Measurements from ENCODE around the gene POLR2L.

The POLR2L gene

DNA sequence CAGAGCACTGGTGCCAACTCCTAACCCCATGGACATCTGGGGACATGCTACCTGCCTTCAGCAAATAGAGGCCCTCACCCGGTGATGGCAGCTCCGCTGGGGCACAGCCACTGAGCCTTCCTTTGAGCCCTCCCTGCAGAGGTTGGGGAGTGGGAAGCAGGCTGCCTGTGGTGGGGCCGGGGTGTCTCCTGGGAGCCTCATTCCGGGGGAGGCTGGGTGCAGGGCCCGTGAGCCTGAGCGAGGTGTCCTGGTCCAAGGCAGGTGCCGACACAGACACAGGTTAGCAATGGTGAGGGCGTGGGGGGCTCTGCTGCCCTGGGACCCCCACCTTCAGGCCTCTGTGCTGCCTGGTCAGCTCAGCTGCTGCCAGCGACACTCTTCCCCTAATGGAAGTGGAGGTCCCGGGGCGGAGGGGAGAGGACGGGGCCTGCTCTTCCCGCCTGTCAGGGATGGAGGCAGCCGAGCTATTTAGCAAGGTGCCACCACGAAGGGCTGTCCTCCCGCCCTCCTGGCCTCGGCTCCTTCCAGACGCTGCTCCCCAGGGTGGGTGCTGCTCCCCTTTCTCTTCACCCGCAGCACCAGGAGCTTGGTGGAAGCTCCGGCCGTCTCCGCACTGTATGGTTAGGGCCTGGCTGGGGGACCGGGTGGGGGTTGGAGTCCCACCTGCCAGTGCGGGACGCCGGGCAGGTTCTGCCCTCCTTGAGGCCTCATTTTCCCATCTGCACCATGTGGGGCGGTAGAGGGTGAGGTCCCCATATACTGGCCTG, 11.5 kb upstream of the POLR2L start:
- DNase-seq: no peak

DNA sequence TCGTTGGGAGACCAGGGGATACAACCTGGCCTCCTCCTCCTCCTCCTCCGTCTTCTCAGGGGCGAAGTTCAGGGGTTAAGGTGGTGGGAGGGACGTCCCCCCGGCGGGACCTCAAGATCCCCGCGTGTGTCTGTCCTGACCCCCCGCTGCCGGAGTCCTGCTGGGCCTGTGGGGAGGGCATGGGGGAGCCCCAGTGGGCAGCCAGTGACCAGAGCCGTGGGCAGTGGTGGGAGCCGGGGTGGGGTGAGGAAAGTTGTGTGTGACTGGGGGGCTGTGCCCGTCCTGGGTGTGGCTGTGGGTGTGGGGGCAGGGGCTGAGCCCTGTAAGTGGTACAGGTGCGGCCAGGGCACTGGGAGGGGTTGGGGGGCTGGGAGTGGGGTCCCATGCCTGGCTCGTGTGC, 10.4 kb upstream of the POLR2L start:
- no peak for DNase-seq

DNA sequence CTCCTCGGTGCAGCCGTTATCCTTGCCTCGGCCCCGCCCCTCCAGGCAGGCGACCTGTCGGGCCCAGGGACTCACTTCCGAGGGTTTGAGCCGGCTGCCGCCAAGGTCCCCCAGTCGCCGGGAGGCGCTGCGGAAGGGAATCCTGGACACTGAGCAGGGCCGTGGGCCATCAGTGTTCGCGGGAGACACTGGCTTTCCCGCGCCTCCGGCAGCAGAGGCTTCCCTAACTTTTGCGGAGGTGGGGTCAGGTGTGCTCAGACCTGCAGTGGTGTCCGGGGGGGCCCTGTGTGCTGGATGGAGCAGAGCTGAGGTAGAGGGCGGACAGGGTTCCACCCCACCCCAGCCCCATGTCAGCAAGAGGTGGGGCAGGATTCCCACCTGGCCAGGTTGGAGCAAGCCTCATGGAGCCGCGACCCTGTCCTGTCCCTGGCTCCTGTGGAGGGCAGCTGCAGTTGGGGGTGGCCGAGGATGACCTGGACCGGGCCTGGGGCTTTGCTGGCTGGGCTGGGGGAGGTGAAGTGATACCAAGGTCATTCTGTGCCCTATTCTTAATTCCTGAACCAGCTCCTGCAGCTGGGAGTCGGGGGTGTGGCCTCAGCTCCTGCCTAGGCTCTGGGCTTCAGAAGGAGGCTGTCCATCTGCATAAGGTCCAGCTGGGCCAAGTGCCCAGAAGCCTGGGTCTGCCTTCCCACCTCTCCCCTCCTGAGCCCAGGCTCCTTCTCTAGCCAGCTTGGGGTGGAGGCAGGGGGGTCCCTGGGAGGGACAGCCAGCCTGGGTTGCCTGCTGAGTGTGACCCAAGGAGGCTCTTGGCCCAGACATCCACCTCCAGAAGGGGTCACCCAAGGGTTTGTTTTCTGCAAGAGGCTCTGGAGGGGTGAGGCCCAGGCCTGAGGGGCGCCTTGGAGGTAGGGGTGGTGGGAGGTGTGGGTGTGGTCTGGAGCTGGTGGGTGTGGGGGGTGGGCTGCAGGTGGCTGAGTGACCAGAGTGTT, 8.7 kb upstream of the POLR2L start:
- DNase-seq: no peak

DNA sequence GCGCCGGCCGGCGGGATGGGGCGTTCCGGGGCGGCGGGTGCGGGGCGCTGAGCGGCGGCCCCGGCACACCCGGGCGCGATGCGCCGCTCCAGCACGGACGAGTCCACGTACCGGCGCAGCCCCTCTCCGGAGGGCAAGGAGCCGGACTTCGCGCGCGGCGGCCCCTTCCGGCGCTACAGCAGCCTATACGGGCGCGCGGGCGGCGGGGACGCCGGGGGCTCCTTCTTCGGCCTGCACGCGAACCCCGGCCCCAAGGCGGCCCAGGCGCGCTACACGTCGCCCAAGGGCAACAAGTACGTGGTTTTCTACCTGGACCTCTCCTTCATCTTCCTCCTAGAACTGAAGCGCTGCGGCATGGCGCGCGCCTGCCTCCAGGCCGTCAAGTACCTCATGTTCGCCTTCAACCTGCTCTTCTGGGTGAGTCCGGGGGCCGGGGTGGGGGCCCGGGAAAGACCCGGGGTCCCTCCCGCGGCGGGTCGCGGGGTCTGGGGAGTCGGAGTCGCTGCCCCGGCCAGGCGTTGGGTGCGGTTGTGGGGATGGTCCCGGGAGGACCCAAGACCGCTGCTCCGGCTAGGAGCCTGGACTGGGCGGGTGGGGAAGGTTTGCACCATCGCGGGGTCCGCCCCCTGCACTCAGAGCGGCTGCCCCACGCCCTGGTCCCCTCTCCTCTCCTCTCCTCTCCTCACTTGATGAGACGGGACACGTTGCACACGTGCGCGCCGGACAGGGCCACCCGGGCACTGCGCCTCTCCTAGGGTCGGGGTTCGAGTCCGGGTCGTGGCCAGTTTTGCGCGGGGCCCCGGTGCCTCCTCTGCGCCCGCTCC, 7.8 kb upstream of the POLR2L start:
- no peak for DNase-seq

DNA sequence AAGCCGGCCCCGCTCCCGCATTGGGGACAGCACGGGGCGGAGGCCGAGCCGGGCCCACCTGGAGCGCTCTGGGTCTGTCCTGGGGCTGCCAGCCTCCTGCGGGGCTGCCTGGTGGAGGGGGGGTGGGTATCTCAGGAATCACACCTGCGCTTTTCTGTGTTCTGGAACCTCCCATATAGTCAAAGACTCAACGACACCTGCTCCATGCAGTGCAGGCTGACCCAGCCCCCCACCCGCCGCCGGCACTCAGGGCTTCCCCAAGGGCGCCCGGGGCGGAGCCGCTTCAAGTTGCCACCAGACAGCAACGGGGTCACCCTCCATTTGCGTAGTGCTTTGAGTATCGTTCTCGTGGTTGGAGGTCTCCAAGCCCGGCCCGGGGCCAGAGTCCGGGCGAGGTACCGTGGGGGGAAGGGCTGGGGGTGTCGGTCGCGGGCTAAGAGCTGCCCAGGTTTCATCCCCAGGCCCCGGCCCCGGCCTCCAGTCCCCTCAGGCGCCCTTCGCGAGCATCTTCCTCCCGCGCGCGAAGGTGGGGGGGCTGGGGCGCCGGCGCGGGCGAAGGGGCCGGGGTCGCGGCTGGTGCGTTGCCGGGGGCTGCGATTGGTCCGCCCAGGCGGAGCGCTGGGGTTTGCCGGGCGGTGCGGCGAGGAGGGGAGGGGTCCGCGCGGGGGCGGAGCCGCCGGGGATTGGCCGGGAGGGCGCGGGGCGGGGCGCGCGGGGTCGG, 6.9 kb upstream of the POLR2L start:
- DNase-seq: peak; percentile 80

DNA sequence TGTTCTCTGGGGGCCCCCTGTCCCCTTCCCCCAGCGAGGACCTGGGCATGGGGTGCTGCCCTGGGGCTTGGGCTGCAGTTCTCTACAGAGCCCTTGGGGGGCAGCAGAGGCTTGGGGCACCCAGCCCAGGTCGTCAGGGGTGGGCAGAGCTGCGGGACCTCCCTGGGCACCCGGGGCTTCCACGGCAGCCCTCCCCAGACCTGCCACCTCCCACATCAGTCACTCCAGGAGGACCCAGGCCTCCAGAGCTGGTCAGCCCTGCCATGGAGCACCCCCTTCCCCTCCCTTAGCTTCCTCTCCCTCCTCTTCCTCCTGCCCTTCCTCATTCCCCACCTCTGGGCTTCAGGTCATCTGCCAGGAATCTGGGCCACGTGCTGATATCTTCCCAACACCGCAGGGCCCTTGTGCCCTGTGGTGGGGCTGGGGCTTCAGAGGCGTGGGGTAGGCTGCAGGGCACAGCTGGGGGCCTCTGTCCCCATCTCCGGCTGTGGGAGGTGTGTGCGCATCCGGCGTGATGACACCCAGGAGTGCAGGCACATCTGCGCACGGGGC, 6.1 kb upstream of the POLR2L start:
- peak; percentile 88 for DNase-seq

DNA sequence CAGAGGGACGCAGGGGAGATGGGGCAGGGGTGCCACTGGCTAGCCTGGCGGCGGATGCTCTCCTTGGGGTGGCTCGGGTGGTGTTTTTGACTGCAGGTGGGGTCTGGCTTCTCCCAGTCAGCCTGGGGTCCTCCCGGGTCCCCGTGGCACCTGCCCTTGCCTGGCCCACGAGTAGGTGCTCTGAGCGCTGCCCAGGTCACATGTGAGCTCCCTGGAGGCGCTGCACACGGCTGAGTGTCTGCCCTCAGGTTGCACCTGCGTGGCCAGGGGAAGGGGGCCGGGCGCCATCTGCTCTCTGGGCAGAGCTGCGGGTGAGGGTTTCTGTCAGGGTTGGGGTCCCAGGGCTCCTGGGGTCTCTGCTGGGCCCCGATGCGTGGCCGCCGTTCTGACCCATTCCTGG, 5.5 kb upstream of the POLR2L start:
- DNase-seq: no peak

DNA sequence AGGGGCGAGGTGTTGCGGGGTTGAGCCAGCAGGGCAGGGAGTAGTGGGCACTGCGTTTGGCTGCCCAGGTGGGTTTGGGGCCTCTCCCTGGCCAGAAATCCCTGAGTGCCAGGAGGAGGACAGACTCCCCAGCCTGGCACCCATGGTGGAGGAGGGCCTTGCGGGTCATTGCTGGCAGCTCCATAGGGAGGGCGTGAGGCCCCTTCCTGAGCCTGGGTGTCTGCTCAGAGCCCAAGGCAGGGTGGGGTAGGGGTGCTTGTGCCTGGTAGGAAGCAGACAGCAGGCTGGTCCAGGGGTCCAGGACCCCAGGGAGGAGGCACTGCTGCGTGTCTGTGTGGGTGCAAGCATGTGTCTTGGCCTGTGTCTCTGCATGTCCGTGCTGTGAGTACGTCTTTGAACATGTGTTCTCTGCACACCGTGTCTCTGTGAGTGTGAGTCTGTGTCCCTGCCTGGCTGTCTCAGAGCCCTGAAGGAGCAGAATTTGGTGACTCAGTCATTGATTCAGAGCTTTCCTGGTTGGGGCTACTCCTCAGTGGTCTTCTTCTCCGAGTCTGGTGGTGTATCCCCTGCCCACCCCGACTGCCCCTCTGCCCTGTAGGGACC, 4.3 kb upstream of the POLR2L start:
- no peak for DNase-seq

DNA sequence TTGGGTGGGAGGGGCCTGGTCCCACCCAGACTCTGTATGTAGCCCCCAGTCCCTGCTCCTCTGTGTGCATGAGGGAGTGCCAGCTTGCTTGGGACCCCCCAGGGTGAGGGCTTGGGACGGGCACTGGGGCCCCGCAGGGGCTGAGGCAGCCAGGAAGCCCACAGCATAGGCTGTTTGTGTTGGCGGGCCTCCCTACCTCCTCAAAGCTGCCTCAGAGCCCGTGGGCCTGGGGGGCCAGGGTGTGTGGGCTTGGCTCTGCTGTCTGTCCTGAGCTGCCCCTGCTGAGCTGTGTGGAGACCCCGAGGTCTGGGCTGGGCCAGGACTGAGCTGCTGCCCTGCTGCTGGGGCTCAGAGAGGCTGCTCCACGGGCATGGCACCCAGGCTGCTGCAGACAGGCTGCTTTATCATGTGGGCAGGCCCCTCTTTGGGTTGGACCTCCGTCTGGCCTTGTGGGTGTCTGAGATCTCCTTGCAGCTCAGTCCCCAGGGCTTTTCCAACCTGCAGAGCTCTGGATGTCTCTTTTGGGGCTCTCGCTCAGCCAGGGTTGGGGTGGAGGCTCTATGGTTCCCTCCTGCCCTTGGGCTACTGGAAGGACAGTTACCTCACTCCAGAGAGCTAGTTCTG, 3.7 kb upstream of the POLR2L start:
- DNase-seq: no peak

DNA sequence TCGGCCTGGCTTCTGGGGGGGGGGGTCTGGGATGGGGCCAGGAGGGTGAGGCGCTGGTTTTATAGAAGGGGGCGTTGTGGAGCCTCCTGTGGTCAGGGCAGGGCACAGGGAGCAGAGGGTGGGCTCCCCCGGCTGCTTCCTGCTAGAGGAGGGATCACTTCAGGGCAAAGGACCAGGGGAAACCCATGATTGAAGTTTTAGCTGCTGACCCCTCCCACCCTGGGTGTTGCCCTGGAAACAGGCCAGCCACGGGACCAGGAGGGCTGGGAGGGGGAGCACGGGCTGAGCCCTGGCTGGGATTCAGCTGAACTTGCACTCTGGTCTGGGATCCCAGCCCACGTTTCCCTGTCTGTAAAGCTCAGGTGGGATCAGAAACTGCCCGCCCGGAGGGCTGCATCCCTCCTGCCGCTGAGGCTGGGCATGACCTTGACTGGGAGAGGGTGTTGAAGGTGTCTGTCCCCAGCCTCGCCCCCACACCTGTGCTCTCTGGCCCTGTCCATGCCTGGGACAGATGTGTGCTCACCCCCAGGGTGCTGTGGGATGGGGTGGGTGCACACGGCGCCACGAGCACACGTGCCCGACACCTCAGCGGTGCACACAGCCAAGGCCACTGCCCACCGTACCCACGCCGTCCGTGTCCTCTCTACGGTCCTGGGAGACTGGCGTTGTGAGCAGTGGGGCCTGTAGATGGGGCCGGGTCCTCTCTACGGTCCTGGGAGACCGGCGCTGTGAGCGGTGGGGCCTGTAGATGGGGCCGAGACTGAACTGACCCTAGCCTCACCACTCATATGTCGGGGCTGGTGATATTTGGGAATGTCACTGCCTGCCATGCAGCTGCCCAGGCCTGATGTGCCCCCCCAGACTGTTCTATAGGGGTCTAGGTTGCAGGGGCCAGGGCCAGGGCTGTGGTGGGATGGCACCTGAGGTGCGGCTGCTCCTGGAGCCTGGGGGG, 2.6 kb upstream of the POLR2L start:
- no peak for DNase-seq

DNA sequence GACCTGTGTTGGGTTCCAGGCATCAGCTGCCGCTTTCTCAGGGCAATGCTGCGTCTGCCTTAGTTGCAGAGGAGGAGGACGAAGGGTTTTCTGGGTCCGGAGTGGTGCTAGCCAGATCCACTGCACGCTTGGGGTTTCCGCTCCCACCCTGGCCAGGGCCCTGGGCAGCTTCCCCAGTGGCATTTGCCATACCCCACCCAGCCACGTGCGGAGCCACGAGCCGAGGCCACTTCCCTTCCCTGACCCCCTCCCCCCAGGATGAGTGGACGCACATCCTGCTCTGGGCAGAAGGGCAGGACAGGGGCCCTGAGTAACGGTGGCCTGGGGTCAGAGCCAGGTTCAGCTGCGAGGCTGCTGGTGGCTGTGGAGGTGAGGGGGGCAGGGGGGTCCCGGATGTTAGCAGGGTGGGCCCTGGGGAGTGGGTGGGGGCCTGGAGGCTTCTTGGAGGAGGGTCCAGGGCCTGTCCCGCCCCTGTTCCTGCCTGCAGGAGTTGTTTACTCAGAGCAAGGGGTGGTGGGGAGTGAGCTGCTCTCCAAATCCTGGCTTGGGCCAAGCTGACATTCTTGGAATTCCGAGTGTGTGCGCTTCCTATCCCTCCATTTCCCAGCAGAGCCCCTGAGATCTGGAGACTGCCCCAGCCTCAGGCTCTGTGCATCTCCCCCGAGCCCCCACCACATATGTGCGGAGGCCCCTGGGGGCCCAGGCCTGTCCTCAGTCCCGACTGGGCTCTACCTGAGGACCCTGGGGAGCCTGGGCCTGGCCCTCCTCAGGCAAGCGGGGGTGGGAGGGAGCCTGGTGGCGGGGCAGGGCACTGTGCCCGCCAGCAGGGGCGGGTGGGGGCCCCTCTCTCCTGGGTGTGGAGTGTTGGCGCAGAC, 1.7 kb upstream of the POLR2L start:
- no peak for DNase-seq

DNA sequence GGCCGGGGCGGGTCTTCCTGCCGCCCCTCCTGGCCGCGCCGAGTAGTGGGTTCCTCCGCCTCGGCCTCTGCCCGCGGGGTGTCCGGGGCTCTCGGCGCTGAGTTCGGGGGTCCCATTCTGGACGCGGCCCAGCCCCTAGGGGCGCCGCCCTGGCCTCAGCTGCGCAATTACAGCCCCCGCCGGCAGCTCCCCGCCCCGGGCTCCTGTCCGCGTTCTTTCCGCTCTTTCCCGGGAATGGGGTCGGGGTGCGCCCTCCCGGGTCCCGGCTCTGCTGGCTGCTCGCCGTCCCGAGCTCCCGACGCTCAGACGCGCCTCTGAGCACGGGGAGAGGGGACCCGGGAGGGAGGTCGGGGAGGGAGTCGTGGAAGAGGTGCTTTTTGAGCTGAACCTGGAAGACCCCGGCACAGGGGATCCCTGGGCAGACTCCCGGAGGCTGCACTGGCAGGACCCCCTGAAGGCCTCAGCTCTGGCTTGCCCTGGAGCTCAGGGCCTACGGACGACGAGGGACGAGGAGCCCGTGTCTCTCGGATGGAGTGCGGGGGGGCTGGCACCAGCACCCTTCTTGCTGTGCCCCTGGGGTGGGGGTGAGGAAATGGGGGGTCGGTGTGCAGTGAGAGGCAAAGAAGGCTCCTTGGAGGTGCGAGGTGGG, 881 bp upstream of the POLR2L start:
- DNase-seq: no peak

DNA sequence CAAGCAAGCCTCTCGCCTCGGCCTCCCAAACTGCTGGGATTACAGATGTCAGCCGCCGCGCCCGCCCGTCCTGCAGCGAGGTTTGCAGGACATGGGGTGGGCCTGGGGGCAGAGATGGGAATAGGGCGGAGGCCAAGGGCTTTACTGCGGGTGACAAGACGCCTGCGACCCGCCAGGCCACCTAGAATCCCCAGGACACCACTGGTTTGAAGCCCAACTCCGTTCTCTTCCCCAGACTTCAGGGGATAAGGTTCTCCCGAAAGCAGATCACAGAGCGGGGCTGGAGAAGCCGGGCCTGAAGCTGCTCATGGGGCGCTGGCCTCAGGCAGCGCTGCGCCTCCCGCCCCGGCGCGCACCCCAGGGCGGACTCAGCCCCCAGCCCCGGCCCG, 354 bp downstream of the POLR2L start:
- DNase-seq: no peak

DNA sequence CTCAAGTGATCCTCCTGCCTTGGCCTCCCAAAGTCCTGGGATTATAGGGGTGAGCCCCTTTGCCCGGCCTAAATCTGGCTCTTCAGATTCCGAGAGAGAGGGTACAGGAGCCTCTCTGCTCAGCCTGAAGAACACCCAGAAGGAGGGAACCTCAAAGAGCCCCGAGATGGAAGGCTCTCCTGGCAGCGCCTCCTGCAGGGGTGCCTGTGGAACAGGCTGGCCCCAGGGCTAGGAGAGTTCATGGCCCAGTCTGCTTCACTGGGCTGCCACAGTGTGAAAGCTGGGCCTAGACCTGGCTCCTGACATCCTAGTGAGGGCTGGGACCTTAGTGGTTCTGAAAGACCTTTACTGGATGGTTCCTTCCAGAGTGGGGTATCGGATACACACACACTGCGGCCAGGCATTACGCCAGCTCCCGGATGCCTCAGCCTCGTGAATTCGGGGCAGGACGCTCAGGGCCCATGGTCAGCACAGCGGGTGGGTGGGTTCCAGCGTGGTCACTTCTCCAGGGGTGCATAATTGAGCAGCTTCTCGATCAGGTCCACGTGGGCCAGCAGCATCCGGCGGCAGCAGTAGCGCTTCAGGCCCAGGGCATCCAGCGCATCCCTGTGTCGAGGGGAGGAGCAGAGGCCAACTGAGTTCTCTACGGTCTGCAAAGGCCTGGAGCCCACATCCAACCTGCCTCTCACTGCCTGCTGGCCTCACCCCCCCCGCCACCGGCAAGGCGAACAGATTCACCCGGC, 2.3 kb downstream of the POLR2L start:
- no peak for DNase-seq

DNA sequence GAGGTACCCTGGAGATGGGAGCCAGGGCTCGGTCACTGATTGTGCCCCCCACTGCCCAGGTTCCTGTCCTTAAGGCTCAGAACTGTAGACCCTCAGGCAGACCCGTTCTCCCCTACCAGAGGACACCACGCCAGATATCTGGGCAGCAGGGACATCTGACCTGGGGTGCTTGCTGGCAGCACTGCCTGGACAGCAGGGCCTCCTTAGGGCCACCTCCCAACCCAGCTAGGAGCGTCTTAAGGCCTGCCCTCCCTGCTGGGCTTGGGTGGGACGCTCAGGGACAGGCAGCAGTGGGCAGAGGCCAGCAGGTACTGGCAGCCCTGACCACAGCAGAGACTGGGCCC, 3.1 kb downstream of the POLR2L start:
- no peak for DNase-seq

DNA sequence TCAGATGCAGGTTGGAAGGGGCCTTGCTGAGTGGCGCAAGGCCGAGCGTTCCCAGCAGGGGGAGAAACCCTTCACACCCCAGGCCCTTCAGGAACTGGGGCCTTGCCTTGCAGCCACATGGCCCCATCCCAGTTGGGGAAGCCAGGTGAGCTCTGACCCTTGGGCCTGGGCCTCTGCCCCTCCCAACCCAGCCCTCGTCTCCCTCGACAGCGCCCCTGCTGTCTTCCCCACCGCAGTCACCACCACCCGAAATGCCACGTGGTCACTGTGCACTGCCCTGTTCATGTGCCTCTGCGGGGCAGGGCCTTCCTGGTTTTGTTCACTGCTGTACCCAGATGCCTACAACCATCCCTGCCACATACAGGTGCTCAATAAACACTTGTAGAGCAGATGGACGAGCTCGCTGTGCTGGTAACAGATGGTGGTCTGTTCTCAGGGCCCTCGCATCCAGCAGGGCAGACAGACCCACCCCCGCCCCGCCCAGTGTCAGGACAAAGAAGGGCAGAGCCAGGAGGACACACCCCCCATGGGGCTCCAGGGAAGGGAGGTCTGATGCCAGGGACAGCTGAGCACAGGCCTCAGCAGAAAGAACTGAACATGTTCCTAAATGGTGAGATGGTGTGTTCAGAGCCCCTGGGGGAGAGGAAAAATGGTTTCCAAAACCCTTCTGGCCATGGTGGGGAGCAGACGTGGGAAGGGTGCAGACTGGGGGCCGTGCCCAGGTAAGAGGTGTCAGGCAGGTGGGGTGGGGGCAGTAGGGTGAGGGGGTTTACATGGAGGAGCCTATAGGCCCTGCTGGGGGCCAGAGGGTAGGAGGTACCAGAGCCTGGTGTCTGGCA, 3.7 kb downstream of the POLR2L start:
- DNase-seq: no peak

DNA sequence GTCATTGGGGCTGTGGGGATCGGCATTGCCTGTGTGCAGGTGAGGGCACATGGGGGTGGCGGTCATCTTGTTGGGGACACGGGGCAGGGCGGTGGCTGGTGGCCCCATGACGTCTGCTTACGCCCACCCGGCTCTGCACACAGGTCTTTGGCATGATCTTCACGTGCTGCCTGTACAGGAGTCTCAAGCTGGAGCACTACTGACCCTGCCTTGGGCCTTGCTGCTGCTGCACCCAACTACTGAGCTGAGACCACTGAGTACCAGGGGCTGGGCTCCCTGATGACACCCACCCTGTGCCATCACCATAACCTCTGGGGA, 4.4 kb downstream of the POLR2L start:
- no peak for DNase-seq
